Epithelial cell of proximal tubule (primary cell): ENCODE results near the gene IL24. TPM values are rescaled to one million over a fixed set of nuclear protein-coding genes. Genes with fewer than 3 reads are reported as not detected.
"Not testable (repeated sequence)": the region's sequence is repeated elsewhere in the genome, so short reads cannot be mapped to it uniquely, and the experiment has no call there.

Source experiments
- DNase-seq: peaks from one replicate; pipeline ENCODE4 v3.0.0-alpha.2; 2011; ENCODE audit warnings: low read depth
- H3K4me3 ChIP-seq: 2 replicates; pipeline ENCODE4 v1.5.1; 2011; ENCODE audit warnings: low read depth, mild to moderate bottlenecking, low read length
- total RNA-seq: library from RNA; depleted of rRNA; stranded (reverse); fragments of >200 nt; gene quantifications from 2 replicates; pipeline ENCODE4 v1.2.3, GENCODE V29; 2015
- TF ChIP-seq, protein P1 (sequence below): conservative IDR thresholded peaks from 2 replicates; pipeline ENCODE4 v1.5.1; 2012; ENCODE audit warnings: low read depth, mild to moderate bottlenecking, low read length

Gene IL24, protein sequence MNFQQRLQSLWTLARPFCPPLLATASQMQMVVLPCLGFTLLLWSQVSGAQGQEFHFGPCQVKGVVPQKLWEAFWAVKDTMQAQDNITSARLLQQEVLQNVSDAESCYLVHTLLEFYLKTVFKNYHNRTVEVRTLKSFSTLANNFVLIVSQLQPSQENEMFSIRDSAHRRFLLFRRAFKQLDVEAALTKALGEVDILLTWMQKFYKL
- total RNA-seq: 1.1 TPM in 1 of 2 replicates, not detected in the other

DNA sequence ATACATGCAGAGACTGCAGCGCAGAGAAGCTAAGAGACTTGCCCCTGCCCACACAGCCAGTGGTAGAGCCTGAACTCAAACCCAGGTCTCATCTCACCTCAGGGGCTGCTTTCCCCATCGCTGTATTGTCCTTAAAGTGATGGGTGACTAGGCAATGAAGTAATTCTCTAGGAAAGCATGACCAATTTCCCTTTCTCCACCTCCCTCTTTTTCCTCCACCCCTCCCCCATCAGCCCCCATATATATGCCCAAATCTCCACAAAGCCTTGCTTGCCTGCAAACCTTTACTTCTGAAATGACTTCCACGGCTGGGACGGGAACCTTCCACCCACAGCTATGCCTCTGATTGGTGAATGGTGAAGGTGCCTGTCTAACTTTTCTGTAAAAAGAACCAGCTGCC is at the start of gene IL24:
Gene IL24 (plus strand): TSS at position 269 of the 400 bp plus-strand sequence. CDS start 390 bp downstream, outside the sequence.
- TF ChIP-seq, protein P1, sequence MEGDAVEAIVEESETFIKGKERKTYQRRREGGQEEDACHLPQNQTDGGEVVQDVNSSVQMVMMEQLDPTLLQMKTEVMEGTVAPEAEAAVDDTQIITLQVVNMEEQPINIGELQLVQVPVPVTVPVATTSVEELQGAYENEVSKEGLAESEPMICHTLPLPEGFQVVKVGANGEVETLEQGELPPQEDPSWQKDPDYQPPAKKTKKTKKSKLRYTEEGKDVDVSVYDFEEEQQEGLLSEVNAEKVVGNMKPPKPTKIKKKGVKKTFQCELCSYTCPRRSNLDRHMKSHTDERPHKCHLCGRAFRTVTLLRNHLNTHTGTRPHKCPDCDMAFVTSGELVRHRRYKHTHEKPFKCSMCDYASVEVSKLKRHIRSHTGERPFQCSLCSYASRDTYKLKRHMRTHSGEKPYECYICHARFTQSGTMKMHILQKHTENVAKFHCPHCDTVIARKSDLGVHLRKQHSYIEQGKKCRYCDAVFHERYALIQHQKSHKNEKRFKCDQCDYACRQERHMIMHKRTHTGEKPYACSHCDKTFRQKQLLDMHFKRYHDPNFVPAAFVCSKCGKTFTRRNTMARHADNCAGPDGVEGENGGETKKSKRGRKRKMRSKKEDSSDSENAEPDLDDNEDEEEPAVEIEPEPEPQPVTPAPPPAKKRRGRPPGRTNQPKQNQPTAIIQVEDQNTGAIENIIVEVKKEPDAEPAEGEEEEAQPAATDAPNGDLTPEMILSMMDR: no peak
- DNase-seq: no peak
- no peak within 1 kb of the TSS for H3K4me3 ChIP-seq

- no peak for DNase-seq
- TF ChIP-seq, protein P1: no peak
- no peak overlapping the region for H3K4me3 ChIP-seq
Measured at GRCh38 chr1:206847946-206848345, 49.3 kb upstream of the IL24 start.

DNA sequence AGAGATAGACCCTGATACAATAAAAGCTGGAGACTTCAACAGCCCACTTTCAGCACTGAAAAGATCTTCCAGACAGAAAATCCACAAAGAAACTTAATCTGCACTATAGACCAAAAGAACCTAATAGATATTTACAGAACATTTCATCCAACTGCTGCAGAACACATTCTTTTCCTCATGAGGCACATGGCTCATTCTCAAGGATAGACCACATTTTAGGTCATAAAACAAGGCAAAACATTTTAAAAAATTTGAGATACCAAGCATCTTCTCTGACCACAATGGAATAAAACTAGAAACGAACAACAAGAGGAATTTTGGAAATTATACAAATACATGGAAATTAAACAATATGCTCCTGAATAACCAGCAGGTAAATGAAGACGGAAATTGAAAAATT is 46.8 kb upstream of the IL24 start:
- no peak overlapping the region for H3K4me3 ChIP-seq
- no peak for DNase-seq
- TF ChIP-seq, protein P1: no peak

- H3K4me3 ChIP-seq: no peak overlapping the region
- no peak for DNase-seq
- TF ChIP-seq, protein P1: no peak
Measured at GRCh38 chr1:206851341-206852010, 45.8 kb upstream of the IL24 start.

GRCh38 chr1:206852662-206853061 is 44.6 kb upstream of the IL24 start:
- not testable (repeated sequence) for DNase-seq, H3K4me3 ChIP-seq

- H3K4me3 ChIP-seq, DNase-seq: not testable (repeated sequence)
Measured at GRCh38 chr1:206853696-206854095, 43.5 kb upstream of the IL24 start.

DNA sequence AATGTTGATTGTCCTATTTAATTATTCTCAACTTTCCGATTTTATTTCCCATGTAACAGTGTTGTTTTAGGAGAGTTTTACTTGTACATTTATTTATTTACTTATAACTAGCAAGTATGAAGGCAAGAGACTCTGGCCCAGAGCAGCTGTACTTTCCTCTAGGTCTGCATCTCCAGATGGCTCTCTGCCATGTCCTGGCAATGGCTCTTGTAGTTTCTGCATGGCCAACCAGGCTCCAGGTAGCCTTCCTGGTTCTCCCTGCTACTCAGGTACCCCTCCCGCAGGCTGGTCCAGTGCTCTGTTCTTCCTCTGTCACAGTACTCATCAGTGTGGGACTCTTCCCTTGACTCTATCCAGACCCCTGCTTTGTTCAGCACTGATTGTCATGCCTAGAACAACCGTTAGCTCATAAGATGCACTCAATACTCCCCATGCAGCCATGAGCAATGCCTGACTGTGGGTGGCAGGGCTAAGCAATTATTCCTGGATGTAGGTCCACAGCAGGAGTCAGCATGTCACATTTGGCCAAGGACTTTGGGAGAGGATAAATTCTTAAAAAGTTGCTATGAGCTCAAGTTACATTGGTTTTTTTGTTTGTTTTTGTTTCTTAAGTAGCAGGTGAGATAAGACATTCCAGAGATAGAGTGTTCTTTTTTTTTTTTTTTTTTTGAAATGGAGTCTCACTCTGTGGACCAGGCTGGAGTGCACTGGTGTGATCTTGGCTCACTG is 42.7 kb upstream of the IL24 start:
- no peak for DNase-seq
- TF ChIP-seq, protein P1: no peak
- no peak overlapping the region for H3K4me3 ChIP-seq
